Duodenal mucosa (tissue), 2 donors: ENCODE data around the gene INTS6.

ENCODE experiments used
- H3K27ac ChIP-seq: one replicate; pipeline ENCODE4 v1.7.0; 2013; ENCODE audit warnings: low read depth, low read length
- H3K27me3 ChIP-seq, 2 donors: one replicate each; pipeline ENCODE4 v1.7.0; 2013; ENCODE audit warnings: low read length in 2 of 2, control low read depth in 1 of 2; ENCODE audit not compliant: insufficient read depth in 2 of 2, control insufficient read depth in 1 of 2
- H3K36me3 ChIP-seq, 2 donors: one replicate each; pipeline ENCODE4 v1.7.0; 2013; ENCODE audit warnings: low read length in 2 of 2, control low read depth in 1 of 2; ENCODE audit not compliant: insufficient read depth in 2 of 2, control insufficient read depth in 1 of 2
- H3K4me1 ChIP-seq, 2 donors: one replicate each; pipeline ENCODE4 v1.7.0; 2013; ENCODE audit warnings: low read length in 2 of 2, control low read depth in 1 of 2; ENCODE audit not compliant: insufficient read depth in 2 of 2, control insufficient read depth in 1 of 2
- H3K4me3 ChIP-seq, 2 donors: one replicate each; pipeline ENCODE4 v1.7.0; 2013; ENCODE audit warnings: low read length in 2 of 2, low read depth in 1 of 2
- H3K9ac ChIP-seq, 2 donors: one replicate each; pipeline ENCODE4 v1.7.0; 2013; ENCODE audit warnings: low read length in 2 of 2, low read depth in 1 of 2
- H3K9me3 ChIP-seq, 2 donors: one replicate each; pipeline ENCODE4 v1.7.0; 2013; ENCODE audit warnings: low read length in 2 of 2, control low read depth in 1 of 2; ENCODE audit not compliant: control insufficient read depth in 1 of 2

Gene INTS6

GRCh38 chr13:51373451-51373850 lies 79.4 kb downstream of the INTS6 start:
- Histone ChIP-seq H3K4me1 (no peaks in the 10 kb centered on the region), H3K4me3 (no peak overlapping the region), H3K36me3 (peaks cover 16 to 75% of the 10 kb centered on the region in 2 donors), H3K9ac (no peak overlapping the region), H3K27me3 (no peaks in the 10 kb centered on the region), H3K9me3 (no peaks in the 10 kb centered on the region), H3K27ac (no peak overlapping the region)

- H3K27me3 ChIP-seq: no peaks in the 10 kb centered on the region
- no peak overlapping the region for H3K4me3 ChIP-seq
- H3K36me3 ChIP-seq: peaks cover 18 to 70% of the 10 kb centered on the region in 2 donors
- H3K9ac ChIP-seq: no peak overlapping the region
- H3K27ac ChIP-seq: no peak overlapping the region
- no peaks in the 10 kb centered on the region for H3K9me3 ChIP-seq
- H3K4me1 ChIP-seq: no peaks in the 10 kb centered on the region
Measured at GRCh38 chr13:51371768-51372399, 81.0 kb downstream of the INTS6 start.

DNA sequence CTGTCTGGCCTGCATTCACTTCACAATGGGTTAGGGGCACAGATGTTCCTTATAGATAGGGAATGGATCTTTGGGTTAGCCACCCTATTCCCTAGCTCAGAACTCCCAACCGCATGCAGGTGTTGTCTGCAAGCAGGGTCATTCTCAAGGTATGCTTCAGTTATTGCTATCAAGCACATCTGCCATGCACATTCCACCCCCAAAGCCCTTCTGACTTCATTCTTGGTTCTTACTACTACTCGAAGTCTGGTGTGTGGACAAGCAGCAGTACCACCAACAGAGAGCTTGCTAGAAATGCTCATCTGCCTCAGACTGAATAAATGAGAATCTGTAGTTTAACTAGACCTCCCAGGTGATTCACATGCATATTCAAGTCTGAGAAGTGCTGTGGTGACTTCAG lies 82.0 kb downstream of the INTS6 start:
- Histone ChIP-seq H3K9ac (no peak overlapping the region), H3K9me3 (no peaks in the 10 kb centered on the region), H3K27ac (no peak overlapping the region), H3K4me1 (no peaks in the 10 kb centered on the region), H3K4me3 (no peak overlapping the region), H3K36me3 (peaks cover 18 to 63% of the 10 kb centered on the region in 2 donors), H3K27me3 (no peaks in the 10 kb centered on the region)

DNA sequence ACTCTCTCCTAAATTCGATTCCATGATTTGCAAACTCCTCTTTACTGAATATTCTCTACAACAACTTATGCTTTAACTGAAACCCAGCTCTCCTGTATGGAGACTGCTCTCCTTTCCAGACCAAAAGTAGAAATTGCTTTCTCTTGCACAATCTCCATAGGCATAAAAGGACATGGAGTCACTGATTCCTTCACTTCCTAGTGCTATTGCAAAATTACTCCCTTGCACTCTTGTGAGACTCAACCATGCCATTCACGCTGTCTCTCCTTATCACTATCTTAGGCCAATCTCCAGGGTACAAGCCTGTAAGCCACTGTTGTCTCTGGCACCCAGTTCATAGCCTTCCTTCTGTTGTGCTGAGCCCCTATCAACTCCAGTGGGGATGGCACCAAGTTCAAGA lies 82.7 kb downstream of the INTS6 start:
- H3K27ac ChIP-seq: no peak overlapping the region

GRCh38 chr13:51364404-51365008 lies 88.3 kb downstream of the INTS6 start:
- peaks cover 0 to 3% of the 10 kb centered on the region in 2 donors for H3K4me1 ChIP-seq

More for the DNA sequence above, 82.7 kb downstream of the INTS6 start:
- Histone ChIP-seq H3K9ac (no peak overlapping the region), H3K36me3 (peaks cover 18 to 56% of the 10 kb centered on the region in 2 donors), H3K4me3 (no peak overlapping the region), H3K9me3 (no peaks in the 10 kb centered on the region), H3K27me3 (no peaks in the 10 kb centered on the region), H3K4me1 (no peaks in the 10 kb centered on the region)

GRCh38 chr13:51363625-51364024 lies 89.2 kb downstream of the INTS6 start:
- peaks cover 0 to 4% of the 10 kb centered on the region in 2 donors for H3K4me1 ChIP-seq
- no peaks in the 10 kb centered on the region for H3K27me3 ChIP-seq
- peaks cover 12 to 18% of the 10 kb centered on the region in 2 donors for H3K36me3 ChIP-seq
- H3K9ac ChIP-seq: no peak overlapping the region
- no peaks in the 10 kb centered on the region for H3K9me3 ChIP-seq
- no peak overlapping the region for H3K4me3 ChIP-seq
- no peak overlapping the region for H3K27ac ChIP-seq

More at GRCh38 chr13:51364404-51365008, 88.3 kb downstream of the INTS6 start:
- H3K27me3 ChIP-seq: no peaks in the 10 kb centered on the region
- H3K4me3 ChIP-seq: no peak overlapping the region
- no peak overlapping the region for H3K27ac ChIP-seq
- H3K9ac ChIP-seq: no peak overlapping the region
- H3K9me3 ChIP-seq: no peaks in the 10 kb centered on the region
- peaks cover 17 to 23% of the 10 kb centered on the region in 2 donors for H3K36me3 ChIP-seq

- H3K4me3 ChIP-seq: no peak overlapping the region
- peaks cover 0 to 4% of the 10 kb centered on the region in 2 donors for H3K4me1 ChIP-seq
- no peak overlapping the region for H3K27ac ChIP-seq
- H3K9ac ChIP-seq: no peak overlapping the region
- H3K36me3 ChIP-seq: peaks cover 8 to 11% of the 10 kb centered on the region in 2 donors
- no peaks in the 10 kb centered on the region for H3K27me3 ChIP-seq
- no peaks in the 10 kb centered on the region for H3K9me3 ChIP-seq
Measured at GRCh38 chr13:51361106-51361505, 91.7 kb downstream of the INTS6 start.

DNA sequence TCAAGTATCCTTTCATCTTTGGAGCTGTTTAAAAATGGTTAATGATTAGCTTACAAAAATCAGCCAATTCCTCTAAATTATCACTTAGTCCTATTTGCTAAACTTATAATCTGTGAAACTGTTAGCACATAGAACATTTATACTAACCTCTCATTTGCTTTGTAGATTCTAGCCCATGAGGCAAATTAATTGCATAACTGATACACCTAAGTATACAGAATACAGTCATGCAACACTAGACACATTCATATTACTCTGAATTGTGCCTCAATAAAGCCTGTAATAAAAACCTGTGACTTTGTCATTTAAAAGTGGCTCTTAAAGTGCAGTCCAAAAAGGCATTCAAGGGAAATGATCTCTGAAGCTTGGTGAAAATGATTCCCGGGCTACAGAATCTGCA lies 92.3 kb downstream of the INTS6 start:
- H3K9ac ChIP-seq: no peak overlapping the region
- H3K27me3 ChIP-seq: no peaks in the 10 kb centered on the region
- no peaks in the 10 kb centered on the region for H3K9me3 ChIP-seq
- no peak overlapping the region for H3K4me3 ChIP-seq
- H3K27ac ChIP-seq: no peak overlapping the region
- peaks cover 8 to 11% of the 10 kb centered on the region in 2 donors for H3K36me3 ChIP-seq
- peaks cover 0 to 4% of the 10 kb centered on the region in 2 donors for H3K4me1 ChIP-seq

- Histone ChIP-seq H3K9me3 (no peaks in the 10 kb centered on the region), H3K27ac (no peak overlapping the region), H3K4me3 (no peak overlapping the region), H3K36me3 (peaks cover 1 to 4% of the 10 kb centered on the region in 2 donors), H3K4me1 (peaks cover 0 to 4% of the 10 kb centered on the region in 2 donors), H3K9ac (no peak overlapping the region), H3K27me3 (no peaks in the 10 kb centered on the region)
Measured at GRCh38 chr13:51359352-51359751, 93.5 kb downstream of the INTS6 start.

DNA sequence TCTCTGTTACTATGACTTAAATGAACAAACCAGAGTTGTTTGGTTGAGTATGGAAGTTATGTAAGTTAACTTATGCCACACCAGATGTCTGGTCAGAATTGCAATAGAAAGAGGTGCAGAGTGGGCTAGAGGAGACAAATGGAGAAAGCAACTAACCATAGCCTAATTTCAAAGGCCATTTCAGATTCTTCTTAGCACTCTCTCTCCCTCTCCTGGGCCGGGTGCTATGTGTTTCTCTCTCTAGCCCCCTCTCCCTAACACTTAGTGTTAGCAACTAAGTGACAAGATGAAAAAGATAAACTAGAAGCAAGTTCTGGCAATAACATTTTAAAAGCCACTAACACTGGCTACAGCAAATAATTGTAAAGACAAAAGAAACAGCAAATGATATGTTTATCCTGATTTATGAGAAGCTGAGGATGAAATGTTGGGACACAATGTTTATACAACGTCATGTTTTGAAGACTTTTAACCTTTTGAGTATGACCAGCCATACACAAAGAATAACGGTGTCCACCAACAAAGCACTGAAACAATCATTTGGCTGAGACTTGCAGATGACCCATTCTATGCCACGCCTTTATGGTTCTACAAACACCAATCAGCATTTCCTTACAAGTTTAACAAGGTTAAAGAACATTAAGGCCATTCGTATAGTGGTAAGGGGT lies 94.8 kb downstream of the INTS6 start:
- H3K36me3 ChIP-seq: peaks cover 0 to under 1% of the 10 kb centered on the region in 2 donors
- H3K4me1 ChIP-seq: peaks cover 0 to 4% of the 10 kb centered on the region in 2 donors

More for the DNA sequence above, 94.8 kb downstream of the INTS6 start:
- no peak overlapping the region for H3K9ac ChIP-seq
- H3K27ac ChIP-seq: no peak overlapping the region
- no peaks in the 10 kb centered on the region for H3K9me3 ChIP-seq
- H3K27me3 ChIP-seq: no peaks in the 10 kb centered on the region
- no peak overlapping the region for H3K4me3 ChIP-seq
